ENCODE results near the gene GLS2.
"Not testable (repeated sequence)": the region's sequence is repeated elsewhere in the genome, so short reads cannot be mapped to it uniquely, and the experiment has no call there.

GRCh38 chr12:56498126-56498902 is 10.4 kb upstream of the GLS2 start:
- TF ChIP-seq POLR2AphosphoS5 (IDR thresholded peaks at IDR 0.05; ENCODE audit: insufficient read depth, low read depth, low read length); POLR2A (IDR thresholded peaks at IDR 0.05; ENCODE audit: low read depth, low read length); MYC (IDR thresholded peaks at IDR 0.05; ENCODE audit: low read depth, low read length); EZH2 (IDR thresholded peaks at IDR 0.05; ENCODE audit: borderline replicate concordance, low read depth, low read length, severe bottlenecking); FOS (IDR thresholded peaks at IDR 0.05; ENCODE audit: borderline replicate concordance, insufficient read depth, low read length): not testable (repeated sequence)
- TF ChIP-seq, protein P1, sequence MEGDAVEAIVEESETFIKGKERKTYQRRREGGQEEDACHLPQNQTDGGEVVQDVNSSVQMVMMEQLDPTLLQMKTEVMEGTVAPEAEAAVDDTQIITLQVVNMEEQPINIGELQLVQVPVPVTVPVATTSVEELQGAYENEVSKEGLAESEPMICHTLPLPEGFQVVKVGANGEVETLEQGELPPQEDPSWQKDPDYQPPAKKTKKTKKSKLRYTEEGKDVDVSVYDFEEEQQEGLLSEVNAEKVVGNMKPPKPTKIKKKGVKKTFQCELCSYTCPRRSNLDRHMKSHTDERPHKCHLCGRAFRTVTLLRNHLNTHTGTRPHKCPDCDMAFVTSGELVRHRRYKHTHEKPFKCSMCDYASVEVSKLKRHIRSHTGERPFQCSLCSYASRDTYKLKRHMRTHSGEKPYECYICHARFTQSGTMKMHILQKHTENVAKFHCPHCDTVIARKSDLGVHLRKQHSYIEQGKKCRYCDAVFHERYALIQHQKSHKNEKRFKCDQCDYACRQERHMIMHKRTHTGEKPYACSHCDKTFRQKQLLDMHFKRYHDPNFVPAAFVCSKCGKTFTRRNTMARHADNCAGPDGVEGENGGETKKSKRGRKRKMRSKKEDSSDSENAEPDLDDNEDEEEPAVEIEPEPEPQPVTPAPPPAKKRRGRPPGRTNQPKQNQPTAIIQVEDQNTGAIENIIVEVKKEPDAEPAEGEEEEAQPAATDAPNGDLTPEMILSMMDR (IDR thresholded peaks at IDR 0.05; ENCODE audit: extremely low read depth in 1 of 2, insufficient read depth in 1 of 2, low read depth in 1 of 2, low read length in 2 of 2) = not testable (repeated sequence)
- TF ChIP-seq, protein P2, sequence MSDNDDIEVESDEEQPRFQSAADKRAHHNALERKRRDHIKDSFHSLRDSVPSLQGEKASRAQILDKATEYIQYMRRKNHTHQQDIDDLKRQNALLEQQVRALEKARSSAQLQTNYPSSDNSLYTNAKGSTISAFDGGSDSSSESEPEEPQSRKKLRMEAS (IDR thresholded peaks at IDR 0.05; ENCODE audit: insufficient read depth, insufficient read length) = not testable (repeated sequence)

All from endothelial cell of umbilical vein (primary cell).